Psoas muscle (tissue), 8 donors: ENCODE results near the gene TLX1. TPM values are rescaled to one million over a fixed set of nuclear protein-coding genes. Genes with fewer than 3 reads are reported as not detected.
A peak's percentile ranks its signal among the peaks of the same experiment; 100 is the strongest.

Experiments used
- ATAC-seq, 4 donors: fragments of 200-7000 bp; cut with Tn5 transposase; one replicate each; pipeline ENCODE4 v1.9.1; 2020; ENCODE audit warnings: moderate library complexity in 3 of 4, mild to moderate bottlenecking in 2 of 4
- DNase-seq, 2 donors: peaks; one replicate each; pipeline ENCODE4 v3.0.0-alpha.2; 2020
- H3K27ac ChIP-seq: fragments of 200-600 bp; one replicate; pipeline ENCODE4 v1.8.0; 2022
- H3K27me3 ChIP-seq, 3 donors: fragments of 200-600 bp in 1 of 3; one replicate each; pipeline versions ENCODE4 v1.6.1 to v1.8.0; 2013 to 2022; ENCODE audit warnings: low read length in 2 of 3, mild to moderate bottlenecking in 2 of 3, moderate library complexity in 1 of 3; ENCODE audit not compliant: insufficient read depth in 3 of 3
- H3K36me3 ChIP-seq, 2 donors: fragments of 200-600 bp in 1 of 2; one replicate each; pipeline versions ENCODE4 v1.6.1 to v1.8.0; 2013 to 2022; ENCODE audit warnings: low read depth in 1 of 2, mild to moderate bottlenecking in 1 of 2, moderate library complexity in 1 of 2; ENCODE audit not compliant: insufficient read depth in 1 of 2
- H3K4me1 ChIP-seq: fragments of 200-600 bp; one replicate; pipeline ENCODE4 v1.8.0; 2022
- H3K4me3 ChIP-seq: fragments of 200-600 bp; one replicate; pipeline ENCODE4 v1.8.0; 2022; ENCODE audit warnings: mild to moderate bottlenecking
- H3K9me3 ChIP-seq: fragments of 200-600 bp; one replicate; pipeline ENCODE4 v1.8.0; 2022
- CTCF ChIP-seq: fragments of 200-600 bp; IDR thresholded peaks from one replicate; pipeline ENCODE4 v1.8.0; 2022; ENCODE audit warnings: antibody characterized with exemption
- WGBS, 3 donors: extraction: QIAGEN DNeasy Blood & Tissue Kit; methylation state at CpG; one replicate each; pipeline versions ENCODE4 v1.1.6 to v1.1.7; 2013; 5-methylcytosine and 5-hydroxymethylcytosine counted together
- intact Hi-C, 2 donors: fragments of 100-400 bp; cut with DNase I; formaldehyde crosslinking; loops; one replicate each; pipeline versions ENCODE4 v1.11.0 to v1.14.2; 2022
- polyA plus RNA-seq, 3 donors: library from polyadenylated mRNA; stranded (reverse); fragments of 200-250 nt; gene quantifications; one replicate each; pipeline ENCODE4 v1.2.3, GENCODE V29; 2013
- total RNA-seq, 4 donors: library from RNA; stranded (reverse); fragmentation: NEBNext Ultra II Directional in 2 of 4; extraction: Animal tissue kit (Norgen Biotek cat#: 25700) in 2 of 4; gene quantifications; one replicate each; pipeline versions ENCODE4 v1.2.1 to v1.2.4, GENCODE V29; 2021 to 2023
- donor health status: healthy with polysubstance abuse.
- donor health status: DM: no; HTN: no; CAD: no; lungs with moderate emphysema.
- donor health status: Bipolar disorder and iron deficiency.
- donor health status: healthy.
- donor health status: DM: yes; HTN: yes; CAD: no.
- donor health status: DM: no; HTN: no; CAD: no.
- donor health status: DM: no; HTN: no; CAD: no.
- donor health status: DM: yes; HTN: yes; CAD: no.

Gene TLX1
- total and polyA plus RNA-seq, 7 donors: not detected

DNA sequence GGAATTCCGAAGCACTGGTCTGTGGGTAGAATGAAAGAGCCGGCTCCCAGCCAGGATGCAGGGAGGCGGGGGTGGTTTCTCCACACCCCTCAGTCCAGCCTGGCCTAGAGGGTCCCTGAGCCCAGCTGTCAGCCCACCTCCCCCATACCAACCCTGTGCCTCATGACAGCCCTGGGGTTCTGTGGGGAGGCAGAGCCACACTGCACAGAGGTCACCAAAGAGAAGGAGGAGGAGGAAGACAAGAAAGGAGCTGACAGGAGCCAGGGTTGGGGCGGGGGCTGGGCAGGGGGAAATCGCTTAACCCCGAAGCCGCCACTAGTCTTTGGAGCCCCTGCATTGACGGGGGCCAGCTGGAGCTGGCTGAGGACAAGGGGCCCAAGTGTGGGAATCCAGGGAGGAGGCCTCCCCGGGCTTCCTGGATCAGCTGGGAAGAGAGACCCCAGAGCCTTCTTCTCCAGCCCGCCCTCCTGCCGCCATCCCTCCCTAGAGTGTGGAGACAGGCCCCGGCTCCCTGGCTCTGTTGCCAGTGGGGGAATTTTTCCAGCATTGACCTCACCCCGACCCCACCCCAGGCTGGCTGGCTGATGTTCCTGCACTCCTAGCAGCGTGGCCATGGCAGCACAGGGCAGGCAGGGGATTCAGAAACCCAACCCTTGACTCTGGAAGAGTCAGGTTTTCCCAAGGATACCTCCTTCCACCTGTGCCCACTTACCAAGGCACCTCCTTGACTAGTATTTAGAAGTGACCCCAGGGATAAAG lies 36.8 kb upstream of the TLX1 start:
- Histone ChIP-seq H3K36me3 (no peaks in the 10 kb centered on the region), H3K27ac (no peak overlapping the region), H3K4me3 (no peak overlapping the region), H3K4me1 (no peaks in the 10 kb centered on the region), H3K27me3 (peaks cover 0 to 55% (median 13%) of the 10 kb centered on the region in 3 donors), H3K9me3 (no peaks in the 10 kb centered on the region)
- 47 to 54% (median 51%) methylated on average over 14 of the region's 14 CpGs for WGBS, 3 donors
- intact Hi-C loops: no loop called here
- ATAC-seq: no peak
- TF ChIP-seq CTCF: no peak
- DNase-seq: no peak

DNA sequence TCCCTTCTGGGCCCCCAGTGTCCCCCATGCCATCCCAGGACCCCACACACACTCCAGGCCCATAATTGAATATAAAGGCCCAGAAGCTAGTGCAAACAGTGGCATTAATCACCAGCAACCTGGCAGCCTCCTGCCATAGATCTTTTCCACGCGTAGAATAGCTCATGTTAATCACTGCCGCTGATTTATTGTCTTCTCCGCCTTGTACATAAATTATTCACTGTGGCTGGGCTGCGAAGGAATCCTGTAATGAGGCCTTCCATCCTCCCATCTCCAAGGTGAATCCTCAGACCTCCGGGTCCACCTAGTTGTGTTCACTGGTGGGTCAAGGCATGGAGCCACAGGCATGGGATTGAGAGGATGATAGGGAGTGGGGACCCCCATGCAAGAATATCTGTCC lies 36.1 kb upstream of the TLX1 start:
- ATAC-seq (peak in 1 of 4 donors; percentile 27), DNase-seq (no peak)
- TF ChIP-seq CTCF: no peak
- Histone ChIP-seq H3K4me1 (no peaks in the 10 kb centered on the region), H3K27me3 (peaks cover 3 to 57% (median 13%) of the 10 kb centered on the region in 3 donors), H3K27ac (no peak overlapping the region), H3K9me3 (no peaks in the 10 kb centered on the region), H3K4me3 (no peak overlapping the region), H3K36me3 (no peaks in the 10 kb centered on the region)
- intact Hi-C loops: loop anchor here in 1 of 2 donors (1.0 kb wide), 1 partner anchor 47 kb away; no protein-coding TSS in a partner anchor
- WGBS, 3 donors: 65 to 70% (median 70%) methylated on average over 6 of the region's 6 CpGs

DNA sequence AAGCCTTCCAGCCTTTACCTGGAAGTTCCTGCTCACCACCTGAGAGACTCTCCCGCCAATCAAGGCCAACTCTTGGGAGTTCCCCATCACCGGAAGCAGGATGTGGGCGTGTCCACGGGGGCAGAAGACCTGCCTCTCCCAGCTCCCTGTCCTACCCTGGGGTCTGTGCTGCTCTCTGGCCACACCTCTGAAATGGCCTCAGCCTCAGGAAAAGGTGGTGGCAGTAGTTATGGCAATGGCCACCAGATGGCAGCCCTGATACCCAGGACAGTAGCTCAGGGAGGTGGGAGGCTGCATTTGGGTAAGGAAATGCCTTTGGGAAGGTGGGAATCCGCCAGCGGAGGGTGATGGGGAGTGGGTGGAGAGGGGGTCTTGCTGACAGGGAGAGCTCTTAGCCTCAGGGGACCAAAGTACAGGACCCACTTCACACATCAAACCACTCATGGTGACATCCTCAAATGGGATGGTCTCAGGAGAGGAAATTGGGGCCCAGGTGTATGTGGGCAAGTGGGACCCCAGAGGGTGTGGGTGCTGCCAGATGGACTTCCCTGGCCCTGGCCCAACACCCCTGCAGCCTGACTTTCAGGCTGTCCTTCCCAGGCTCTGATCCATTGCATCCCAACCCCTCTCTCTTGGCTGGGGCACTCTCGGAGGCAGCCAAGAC lies 35.4 kb upstream of the TLX1 start:
- ATAC-seq (peak; percentile 80 to 92 (median 86)), DNase-seq (peak; percentile 60 to 77)
- Histone ChIP-seq H3K4me1 (no peaks in the 10 kb centered on the region), H3K27ac (no peak overlapping the region), H3K4me3 (no peak overlapping the region), H3K27me3 (peaks cover 3 to 55% (median 13%) of the 10 kb centered on the region in 3 donors), H3K36me3 (no peaks in the 10 kb centered on the region), H3K9me3 (no peaks in the 10 kb centered on the region)
- peak; percentile 74 for TF ChIP-seq CTCF
- WGBS, 3 donors: 17 to 23% (median 18%) methylated on average over 7 of the region's 7 CpGs
- intact Hi-C loops: loop anchor here in 1 of 2 donors (1.0 kb wide), 1 partner anchor 47 kb away; no protein-coding TSS in a partner anchor

- Histone ChIP-seq H3K9me3 (no peaks in the 10 kb centered on the region), H3K4me3 (no peak overlapping the region), H3K4me1 (no peaks in the 10 kb centered on the region), H3K27me3 (peaks cover 3 to 56% (median 13%) of the 10 kb centered on the region in 3 donors), H3K27ac (no peak overlapping the region), H3K36me3 (no peaks in the 10 kb centered on the region)
- WGBS, 3 donors: 85 to 93% (median 91%) methylated on average over 4 of the region's 4 CpGs
- TF ChIP-seq CTCF: no peak
- intact Hi-C loops: no loop called here
- peak in 1 of 4 donors; percentile 13 for ATAC-seq
- no peak for DNase-seq
These were observed 34.7 kb upstream of the TLX1 start for GRCh38 chr10:101096378-101096777.
